PFSK-1 (cell line): ENCODE measurements around the gene LIN7A.

Source experiments
- FOXP2 ChIP-seq: optimal IDR thresholded peaks from 2 replicates; pipeline ENCODE3; 2011; ENCODE audit warnings: borderline replicate concordance, control low read depth, inconsistent platforms; ENCODE audit not compliant: insufficient read depth; ENCODE audit errors: extremely low read length, extremely low read depth
- POLR2AphosphoS5 ChIP-seq: IDR thresholded peaks from 2 replicates; pipeline ENCODE4 v1.6.1; 2012; ENCODE audit warnings: low read depth, mild to moderate bottlenecking, control low read depth, low read length, moderate library complexity
- SIN3A ChIP-seq: IDR thresholded peaks from 2 replicates; pipeline ENCODE4 v1.6.1; 2012; ENCODE audit warnings: mild to moderate bottlenecking, low read length, moderate library complexity, borderline replicate concordance; ENCODE audit not compliant: insufficient read depth
- TAF1 ChIP-seq: IDR thresholded peaks from 2 replicates; pipeline ENCODE4 v1.6.1; 2012; ENCODE audit warnings: low read length, control low read depth, borderline replicate concordance; ENCODE audit not compliant: insufficient read depth
- TF ChIP-seq, protein P1 (sequence below), 2 experiments: IDR thresholded peaks; 2 replicates each; pipeline versions ENCODE4 v1.6.1 to v1.8.0; 2011 to 2012; ENCODE audit warnings: low read depth in 2 of 2, low read length in 2 of 2, control low read depth in 1 of 2, inconsistent platforms in 1 of 2, mild to moderate bottlenecking in 1 of 2, moderate library complexity in 1 of 2; ENCODE audit not compliant: insufficient read depth in 1 of 2

DNA sequence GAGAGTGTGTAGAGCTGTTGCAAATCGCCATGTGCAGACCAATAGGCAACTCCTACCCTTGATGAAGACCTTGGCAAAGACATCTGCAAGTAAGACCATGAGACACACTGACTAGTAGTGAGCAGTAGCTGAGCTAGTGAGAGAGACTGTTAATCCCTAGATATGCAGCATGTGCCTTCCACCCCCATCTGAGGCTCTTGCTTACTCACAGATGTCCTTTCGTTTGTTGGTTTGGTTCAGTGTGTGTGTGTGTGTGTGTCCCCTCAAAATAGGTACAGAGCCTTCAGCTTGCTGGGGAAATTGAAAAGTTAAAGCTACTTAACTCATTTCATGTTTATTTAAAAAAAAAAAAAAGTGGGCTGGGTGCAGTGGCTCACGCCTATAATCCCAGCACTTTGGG is 183.5 kb downstream of the LIN7A start:
- TF ChIP-seq, protein P1, sequence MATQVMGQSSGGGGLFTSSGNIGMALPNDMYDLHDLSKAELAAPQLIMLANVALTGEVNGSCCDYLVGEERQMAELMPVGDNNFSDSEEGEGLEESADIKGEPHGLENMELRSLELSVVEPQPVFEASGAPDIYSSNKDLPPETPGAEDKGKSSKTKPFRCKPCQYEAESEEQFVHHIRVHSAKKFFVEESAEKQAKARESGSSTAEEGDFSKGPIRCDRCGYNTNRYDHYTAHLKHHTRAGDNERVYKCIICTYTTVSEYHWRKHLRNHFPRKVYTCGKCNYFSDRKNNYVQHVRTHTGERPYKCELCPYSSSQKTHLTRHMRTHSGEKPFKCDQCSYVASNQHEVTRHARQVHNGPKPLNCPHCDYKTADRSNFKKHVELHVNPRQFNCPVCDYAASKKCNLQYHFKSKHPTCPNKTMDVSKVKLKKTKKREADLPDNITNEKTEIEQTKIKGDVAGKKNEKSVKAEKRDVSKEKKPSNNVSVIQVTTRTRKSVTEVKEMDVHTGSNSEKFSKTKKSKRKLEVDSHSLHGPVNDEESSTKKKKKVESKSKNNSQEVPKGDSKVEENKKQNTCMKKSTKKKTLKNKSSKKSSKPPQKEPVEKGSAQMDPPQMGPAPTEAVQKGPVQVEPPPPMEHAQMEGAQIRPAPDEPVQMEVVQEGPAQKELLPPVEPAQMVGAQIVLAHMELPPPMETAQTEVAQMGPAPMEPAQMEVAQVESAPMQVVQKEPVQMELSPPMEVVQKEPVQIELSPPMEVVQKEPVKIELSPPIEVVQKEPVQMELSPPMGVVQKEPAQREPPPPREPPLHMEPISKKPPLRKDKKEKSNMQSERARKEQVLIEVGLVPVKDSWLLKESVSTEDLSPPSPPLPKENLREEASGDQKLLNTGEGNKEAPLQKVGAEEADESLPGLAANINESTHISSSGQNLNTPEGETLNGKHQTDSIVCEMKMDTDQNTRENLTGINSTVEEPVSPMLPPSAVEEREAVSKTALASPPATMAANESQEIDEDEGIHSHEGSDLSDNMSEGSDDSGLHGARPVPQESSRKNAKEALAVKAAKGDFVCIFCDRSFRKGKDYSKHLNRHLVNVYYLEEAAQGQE (IDR thresholded peaks at IDR 0.05; ENCODE audit: insufficient read depth in 1 of 2, low read depth in 2 of 2, low read length in 2 of 2), result no peak
- TF ChIP-seq TAF1, result no peak
- TF ChIP-seq POLR2AphosphoS5, result no peak
- TF ChIP-seq SIN3A, result no peak
- TF ChIP-seq FOXP2, result no peak
